HCT116 (cell line): ENCODE results near the gene GRM4.

Source experiments
- CEBPB ChIP-seq: IDR thresholded peaks from 2 replicates; pipeline ENCODE4 v1.6.1; 2012; ENCODE audit warnings: low read depth
- EGR1 ChIP-seq: IDR thresholded peaks from 2 replicates; pipeline ENCODE4 v1.6.1; 2012; ENCODE audit warnings: low read depth
- EZH2phosphoT487 ChIP-seq: fragments of 200-600 bp; IDR thresholded peaks from 2 replicates; pipeline ENCODE4 v1.6.1; 2018; ENCODE audit warnings: antibody characterized with exemption, borderline replicate concordance
- JUND ChIP-seq: IDR thresholded peaks from 2 replicates; pipeline ENCODE4 v1.6.1; 2012
- POLR2A ChIP-seq: IDR thresholded peaks from 2 replicates; pipeline ENCODE4 v1.7.0; 2011; ENCODE audit warnings: borderline replicate concordance; ENCODE audit not compliant: insufficient read depth, insufficient read length; ENCODE audit errors: extremely low read depth
- TF ChIP-seq, protein P1 (sequence below), 3 experiments: fragments of 200-600 bp in 1 of 3; sonication (generic) in 1 of 3; IDR thresholded peaks in 2 of 3; conservative IDR thresholded peaks in 1 of 3; 2 replicates each; pipeline ENCODE4 v1.5.1; 2012 to 2017; ENCODE audit warnings: low read depth in 2 of 3, low read length in 2 of 3, antibody characterized with exemption in 1 of 3, borderline replicate concordance in 1 of 3, control low read depth in 1 of 3, mild to moderate bottlenecking in 1 of 3, mixed read lengths in 1 of 3, mixed run types in 1 of 3, moderate library complexity in 1 of 3; ENCODE audit not compliant: insufficient read depth in 1 of 3
- TF ChIP-seq, protein P2 (sequence below): IDR thresholded peaks from 2 replicates; pipeline ENCODE4 v1.6.1; 2012; ENCODE audit warnings: low read depth

DNA sequence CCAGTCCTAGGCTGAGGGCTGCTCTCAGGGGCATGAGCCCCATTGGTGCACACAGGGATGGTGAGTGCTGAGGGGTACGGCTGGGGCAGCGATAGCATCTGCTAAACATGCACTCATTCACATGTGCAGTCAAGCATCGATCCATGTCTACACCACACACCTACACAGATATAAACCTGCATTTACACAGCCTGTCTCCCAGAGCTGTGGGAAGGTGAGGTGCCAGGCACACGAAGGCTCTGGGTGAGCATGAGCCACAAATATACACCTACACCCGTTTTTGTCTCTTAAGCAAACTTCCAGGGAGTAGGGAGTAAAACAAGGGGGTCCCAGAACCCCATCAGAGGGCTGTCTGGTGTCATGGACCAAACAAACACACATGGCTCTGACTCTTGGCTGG lies 99.3 kb downstream of the GRM4 start:
- TF ChIP-seq, protein P1, sequence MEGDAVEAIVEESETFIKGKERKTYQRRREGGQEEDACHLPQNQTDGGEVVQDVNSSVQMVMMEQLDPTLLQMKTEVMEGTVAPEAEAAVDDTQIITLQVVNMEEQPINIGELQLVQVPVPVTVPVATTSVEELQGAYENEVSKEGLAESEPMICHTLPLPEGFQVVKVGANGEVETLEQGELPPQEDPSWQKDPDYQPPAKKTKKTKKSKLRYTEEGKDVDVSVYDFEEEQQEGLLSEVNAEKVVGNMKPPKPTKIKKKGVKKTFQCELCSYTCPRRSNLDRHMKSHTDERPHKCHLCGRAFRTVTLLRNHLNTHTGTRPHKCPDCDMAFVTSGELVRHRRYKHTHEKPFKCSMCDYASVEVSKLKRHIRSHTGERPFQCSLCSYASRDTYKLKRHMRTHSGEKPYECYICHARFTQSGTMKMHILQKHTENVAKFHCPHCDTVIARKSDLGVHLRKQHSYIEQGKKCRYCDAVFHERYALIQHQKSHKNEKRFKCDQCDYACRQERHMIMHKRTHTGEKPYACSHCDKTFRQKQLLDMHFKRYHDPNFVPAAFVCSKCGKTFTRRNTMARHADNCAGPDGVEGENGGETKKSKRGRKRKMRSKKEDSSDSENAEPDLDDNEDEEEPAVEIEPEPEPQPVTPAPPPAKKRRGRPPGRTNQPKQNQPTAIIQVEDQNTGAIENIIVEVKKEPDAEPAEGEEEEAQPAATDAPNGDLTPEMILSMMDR (IDR thresholded peaks at IDR 0.05 in 2 of 3, conservative IDR thresholded peaks at IDR 0.05 in 1 of 3; ENCODE audit: borderline replicate concordance in 1 of 3, insufficient read depth in 1 of 3, low read depth in 2 of 3, low read length in 2 of 3) = no peak
- TF ChIP-seq EZH2phosphoT487 (no peak), CEBPB (no peak), EGR1 (no peak), POLR2A (no peak), JUND (no peak)
- TF ChIP-seq, protein P2, sequence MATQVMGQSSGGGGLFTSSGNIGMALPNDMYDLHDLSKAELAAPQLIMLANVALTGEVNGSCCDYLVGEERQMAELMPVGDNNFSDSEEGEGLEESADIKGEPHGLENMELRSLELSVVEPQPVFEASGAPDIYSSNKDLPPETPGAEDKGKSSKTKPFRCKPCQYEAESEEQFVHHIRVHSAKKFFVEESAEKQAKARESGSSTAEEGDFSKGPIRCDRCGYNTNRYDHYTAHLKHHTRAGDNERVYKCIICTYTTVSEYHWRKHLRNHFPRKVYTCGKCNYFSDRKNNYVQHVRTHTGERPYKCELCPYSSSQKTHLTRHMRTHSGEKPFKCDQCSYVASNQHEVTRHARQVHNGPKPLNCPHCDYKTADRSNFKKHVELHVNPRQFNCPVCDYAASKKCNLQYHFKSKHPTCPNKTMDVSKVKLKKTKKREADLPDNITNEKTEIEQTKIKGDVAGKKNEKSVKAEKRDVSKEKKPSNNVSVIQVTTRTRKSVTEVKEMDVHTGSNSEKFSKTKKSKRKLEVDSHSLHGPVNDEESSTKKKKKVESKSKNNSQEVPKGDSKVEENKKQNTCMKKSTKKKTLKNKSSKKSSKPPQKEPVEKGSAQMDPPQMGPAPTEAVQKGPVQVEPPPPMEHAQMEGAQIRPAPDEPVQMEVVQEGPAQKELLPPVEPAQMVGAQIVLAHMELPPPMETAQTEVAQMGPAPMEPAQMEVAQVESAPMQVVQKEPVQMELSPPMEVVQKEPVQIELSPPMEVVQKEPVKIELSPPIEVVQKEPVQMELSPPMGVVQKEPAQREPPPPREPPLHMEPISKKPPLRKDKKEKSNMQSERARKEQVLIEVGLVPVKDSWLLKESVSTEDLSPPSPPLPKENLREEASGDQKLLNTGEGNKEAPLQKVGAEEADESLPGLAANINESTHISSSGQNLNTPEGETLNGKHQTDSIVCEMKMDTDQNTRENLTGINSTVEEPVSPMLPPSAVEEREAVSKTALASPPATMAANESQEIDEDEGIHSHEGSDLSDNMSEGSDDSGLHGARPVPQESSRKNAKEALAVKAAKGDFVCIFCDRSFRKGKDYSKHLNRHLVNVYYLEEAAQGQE = no peak
